Epithelial cell of proximal tubule (primary cell): ENCODE results near the gene RAB38. TPM values are rescaled to one million over a fixed set of nuclear protein-coding genes. Genes with fewer than 3 reads are reported as not detected.

Experiments
- DNase-seq: peaks from one replicate; pipeline ENCODE4 v3.0.0-alpha.2; 2011; ENCODE audit warnings: low read depth
- H3K4me3 ChIP-seq: 2 replicates; pipeline ENCODE4 v1.5.1; 2011; ENCODE audit warnings: low read depth, mild to moderate bottlenecking, low read length
- total RNA-seq: library from RNA; depleted of rRNA; stranded (reverse); fragments of >200 nt; gene quantifications from 2 replicates; pipeline ENCODE4 v1.2.3, GENCODE V29; 2015
- TF ChIP-seq, protein P1 (sequence below): conservative IDR thresholded peaks from 2 replicates; pipeline ENCODE4 v1.5.1; 2012; ENCODE audit warnings: low read depth, mild to moderate bottlenecking, low read length

Gene RAB38
- total RNA-seq, 1 donor from 2014 or later, result 9.6 TPM

DNA sequence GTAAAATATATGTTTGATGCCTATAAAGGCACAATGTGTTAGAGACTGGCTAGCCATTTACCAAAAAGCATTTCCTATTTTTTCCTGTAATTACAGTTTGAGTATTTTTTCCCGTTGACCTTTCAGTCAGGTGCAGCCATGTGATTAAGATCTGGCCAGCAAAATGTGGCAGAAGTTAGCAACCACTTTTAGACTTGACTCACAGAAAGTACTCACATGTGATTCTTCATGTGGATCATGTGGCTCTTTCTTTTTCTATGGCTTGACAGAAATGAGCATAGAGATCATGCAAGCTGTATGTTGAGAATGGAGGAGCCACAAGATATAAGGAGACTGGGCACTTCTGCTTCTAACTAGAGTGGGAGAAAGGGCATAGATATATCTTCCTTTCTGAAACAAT, 27.3 kb upstream of the RAB38 start:
- TF ChIP-seq, protein P1, sequence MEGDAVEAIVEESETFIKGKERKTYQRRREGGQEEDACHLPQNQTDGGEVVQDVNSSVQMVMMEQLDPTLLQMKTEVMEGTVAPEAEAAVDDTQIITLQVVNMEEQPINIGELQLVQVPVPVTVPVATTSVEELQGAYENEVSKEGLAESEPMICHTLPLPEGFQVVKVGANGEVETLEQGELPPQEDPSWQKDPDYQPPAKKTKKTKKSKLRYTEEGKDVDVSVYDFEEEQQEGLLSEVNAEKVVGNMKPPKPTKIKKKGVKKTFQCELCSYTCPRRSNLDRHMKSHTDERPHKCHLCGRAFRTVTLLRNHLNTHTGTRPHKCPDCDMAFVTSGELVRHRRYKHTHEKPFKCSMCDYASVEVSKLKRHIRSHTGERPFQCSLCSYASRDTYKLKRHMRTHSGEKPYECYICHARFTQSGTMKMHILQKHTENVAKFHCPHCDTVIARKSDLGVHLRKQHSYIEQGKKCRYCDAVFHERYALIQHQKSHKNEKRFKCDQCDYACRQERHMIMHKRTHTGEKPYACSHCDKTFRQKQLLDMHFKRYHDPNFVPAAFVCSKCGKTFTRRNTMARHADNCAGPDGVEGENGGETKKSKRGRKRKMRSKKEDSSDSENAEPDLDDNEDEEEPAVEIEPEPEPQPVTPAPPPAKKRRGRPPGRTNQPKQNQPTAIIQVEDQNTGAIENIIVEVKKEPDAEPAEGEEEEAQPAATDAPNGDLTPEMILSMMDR, result no peak
- H3K4me3 ChIP-seq, result no peak overlapping the region
- DNase-seq, result no peak

DNA sequence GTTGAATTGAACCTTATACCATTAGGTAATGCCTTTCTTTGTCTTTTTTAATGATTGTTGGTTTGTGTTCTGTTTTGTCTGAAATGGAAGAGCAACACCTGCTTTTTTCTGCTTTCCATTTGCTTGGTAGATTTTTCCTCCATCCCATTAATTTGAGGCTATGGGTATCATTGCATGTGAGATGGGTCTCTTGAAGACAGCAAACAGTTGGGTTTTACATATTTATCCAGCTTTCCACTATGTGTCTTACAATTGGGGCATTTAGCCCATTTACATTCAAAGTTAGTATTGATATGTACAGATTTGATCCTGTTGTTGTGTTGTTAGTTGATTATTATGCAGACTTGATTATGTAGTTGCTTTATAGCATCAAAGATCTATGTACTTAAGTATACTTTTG, 21.1 kb upstream of the RAB38 start:
- no peak overlapping the region for H3K4me3 ChIP-seq
- DNase-seq, result no peak
- TF ChIP-seq, protein P1, result no peak

DNA sequence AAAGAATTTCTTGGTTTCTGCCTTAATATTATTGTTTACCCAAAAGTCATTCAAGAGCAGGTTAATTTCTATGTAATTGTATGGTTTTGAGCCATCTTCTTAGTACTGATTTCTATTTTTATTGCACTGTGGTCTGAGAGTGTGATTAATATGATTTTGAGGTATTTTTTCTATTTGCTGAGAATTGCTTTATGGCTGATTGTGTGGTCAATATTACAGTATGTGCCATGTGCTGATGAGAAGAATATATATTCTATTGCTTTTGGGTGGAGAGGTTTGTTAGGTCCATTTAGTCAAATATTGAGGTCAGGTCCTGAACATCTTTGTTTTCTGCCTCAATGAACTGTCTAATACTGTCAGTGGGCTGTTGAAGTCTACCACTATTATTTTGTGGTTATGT, 20.7 kb upstream of the RAB38 start:
- no peak overlapping the region for H3K4me3 ChIP-seq
- TF ChIP-seq, protein P1, result no peak
- no peak for DNase-seq

DNA sequence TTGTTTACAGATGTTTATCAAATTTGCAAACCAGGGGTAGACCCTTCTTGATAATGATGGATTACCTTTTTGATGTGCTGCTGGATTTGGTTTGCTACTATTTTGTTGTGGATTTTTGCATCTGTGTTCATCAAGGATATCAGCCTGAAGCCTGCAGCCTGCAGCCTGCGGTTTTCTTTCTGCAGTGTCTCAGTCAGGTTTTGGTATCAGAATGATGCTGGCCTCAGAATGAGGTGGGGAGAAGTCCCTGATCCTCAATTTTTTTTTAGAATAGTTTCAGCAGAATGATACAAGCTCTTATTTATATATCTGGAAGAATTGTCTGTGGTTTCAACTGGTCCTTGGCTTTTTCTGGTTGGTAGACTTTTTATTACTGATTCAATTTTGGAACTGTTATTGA, 19.7 kb upstream of the RAB38 start:
- TF ChIP-seq, protein P1, result no peak
- no peak overlapping the region for H3K4me3 ChIP-seq
- no peak for DNase-seq

DNA sequence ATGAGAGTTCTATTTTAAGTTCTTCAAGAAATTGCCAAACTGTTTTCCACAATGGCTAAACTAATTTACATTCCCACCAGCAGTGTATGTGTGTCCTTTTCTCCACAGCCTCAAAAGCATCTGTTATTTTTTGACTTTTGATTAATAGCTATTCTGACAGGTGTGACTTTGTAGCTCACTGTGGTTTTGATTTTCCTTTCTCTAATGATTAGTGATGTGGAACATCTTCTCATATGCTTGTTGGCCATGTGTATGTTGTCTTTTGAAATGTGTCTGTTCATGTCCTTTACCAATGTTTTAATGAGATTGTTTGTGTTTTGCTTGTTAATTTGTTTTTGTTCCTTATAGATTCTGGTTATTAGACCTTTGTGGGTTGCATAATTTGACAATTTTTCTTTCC, 18.0 kb upstream of the RAB38 start:
- no peak overlapping the region for H3K4me3 ChIP-seq
- no peak for DNase-seq
- TF ChIP-seq, protein P1, result no peak

DNA sequence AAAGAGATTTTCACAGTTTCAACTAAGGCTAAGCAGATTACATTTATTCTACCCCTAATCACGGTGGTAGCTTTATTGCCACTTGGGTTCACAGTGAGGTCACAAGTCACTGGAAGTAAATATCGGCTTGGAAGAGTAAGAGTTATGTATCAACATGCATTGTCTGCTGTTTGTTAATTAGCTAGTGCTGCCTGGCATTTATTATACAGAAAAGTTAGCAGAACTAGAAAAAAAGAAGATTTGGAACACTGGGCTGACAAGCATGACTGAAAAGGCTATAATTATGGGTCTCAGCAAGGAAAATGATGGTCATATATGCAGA, 13.7 kb upstream of the RAB38 start:
- no peak for DNase-seq
- H3K4me3 ChIP-seq, result no peak overlapping the region
- TF ChIP-seq, protein P1, result no peak

DNA sequence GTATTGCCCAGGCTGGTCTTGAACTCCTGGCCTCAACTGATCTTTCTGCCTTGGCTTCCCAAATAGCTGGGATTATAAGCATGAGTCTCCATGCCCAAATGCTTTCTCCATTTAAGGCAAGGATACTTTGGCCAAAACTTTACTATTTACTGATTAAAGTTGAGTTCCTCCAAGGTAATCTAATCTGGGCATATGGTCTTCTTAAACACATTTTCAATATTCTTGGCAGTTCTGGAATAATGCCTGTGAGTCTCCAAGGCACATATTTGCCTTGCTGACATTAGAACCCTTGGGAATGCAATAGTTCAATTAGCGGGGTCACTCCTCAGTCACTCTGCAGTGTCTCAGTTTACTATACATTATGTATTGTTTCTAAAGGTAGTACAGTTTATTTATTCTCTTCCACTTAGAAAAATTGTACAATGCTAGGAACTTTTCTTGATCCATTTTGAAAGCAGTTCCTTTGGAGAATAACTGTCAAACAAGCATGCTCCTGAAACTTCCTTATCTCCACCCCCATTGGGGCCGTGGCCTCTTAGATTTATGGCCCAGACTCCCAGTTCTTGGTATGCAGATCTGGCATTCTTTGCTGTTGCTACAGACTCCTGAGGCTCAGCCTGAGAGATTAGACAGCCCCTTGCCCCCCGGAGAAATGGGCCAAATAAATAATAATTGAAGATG, 13.1 kb upstream of the RAB38 start:
- H3K4me3 ChIP-seq, result no peak overlapping the region
- DNase-seq, result no peak
- TF ChIP-seq, protein P1, result no peak
